PC-3 (cell line): Measurements from ENCODE around the gene OGFOD3.

Source experiments
- CTCF ChIP-seq: fragments of 300-600 bp; sonication (generic); conservative IDR thresholded peaks from 2 replicates; pipeline ENCODE4 v1.5.1; 2017; ENCODE audit warnings: antibody characterized with exemption, low read depth, mild to moderate bottlenecking, low read length
- EZH2 ChIP-seq: fragments of 300-600 bp; sonication (generic); IDR thresholded peaks from one replicate; pipeline ENCODE4 v1.6.1; 2017; ENCODE audit warnings: antibody characterized with exemption, mild to moderate bottlenecking, low read length; ENCODE audit not compliant: unreplicated experiment

DNA sequence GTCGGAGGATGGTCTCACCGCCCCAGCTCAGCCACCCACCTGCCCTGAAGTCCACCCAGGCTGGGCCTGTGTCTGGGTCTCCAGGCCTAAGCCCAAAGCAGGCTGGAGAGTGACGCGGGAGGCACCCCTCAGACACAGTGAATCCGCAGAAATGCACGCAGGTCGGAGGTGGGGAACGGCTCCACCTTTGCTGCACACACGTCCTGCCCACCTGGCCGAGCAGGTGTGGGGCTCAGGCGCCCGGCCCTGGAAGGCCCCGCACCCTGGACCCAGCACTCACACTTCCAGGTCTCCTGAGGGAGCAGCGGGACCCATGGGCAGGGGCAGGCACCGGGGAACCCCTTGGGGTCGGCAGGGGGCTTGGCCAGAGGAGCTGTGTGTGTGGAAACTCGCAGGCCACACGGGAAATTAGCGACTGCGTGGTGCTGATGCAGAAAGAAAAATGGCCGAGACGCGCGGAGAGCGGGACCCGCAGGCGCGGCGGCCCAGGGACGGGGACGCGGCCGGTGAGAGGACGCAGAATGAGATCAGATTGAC lies 21.5 kb upstream of the OGFOD3 start:
- TF ChIP-seq CTCF: no peak
- TF ChIP-seq EZH2: no peak
